Ishikawa (cell line): ENCODE data around the gene LSM11.

Experiments used
- CEBPB ChIP-seq: IDR thresholded peaks from 2 replicates; pipeline ENCODE4 v1.6.1; 2012
- CREB1 ChIP-seq: IDR thresholded peaks from 2 replicates; pipeline ENCODE4 v1.6.1; 2012; ENCODE audit warnings: low read depth
- EGR1 ChIP-seq: IDR thresholded peaks from 2 replicates; pipeline ENCODE4 v1.6.1; 2012
- EP300 ChIP-seq: IDR thresholded peaks from 2 replicates; pipeline ENCODE4 v1.6.1; 2012; ENCODE audit warnings: borderline replicate concordance
- FOXM1 ChIP-seq: IDR thresholded peaks from 2 replicates; pipeline ENCODE4 v1.6.1; 2012; ENCODE audit warnings: low read depth, borderline replicate concordance
- NFIC ChIP-seq: IDR thresholded peaks from 2 replicates; pipeline ENCODE4 v1.6.1; 2012
- RAD21 ChIP-seq: IDR thresholded peaks from 2 replicates; pipeline ENCODE4 v1.6.1; 2012; ENCODE audit warnings: low read depth
- TAF1 ChIP-seq: IDR thresholded peaks from 2 replicates; pipeline ENCODE4 v1.6.1; 2012; ENCODE audit warnings: low read depth, mild to moderate bottlenecking
- TCF12 ChIP-seq: IDR thresholded peaks from 2 replicates; pipeline ENCODE4 v1.6.1; 2012; ENCODE audit warnings: low read depth
- TEAD4 ChIP-seq: IDR thresholded peaks from 2 replicates; pipeline ENCODE4 v1.6.1; 2012
- YY1 ChIP-seq: IDR thresholded peaks from 2 replicates; pipeline ENCODE4 v1.6.1; 2012; ENCODE audit warnings: low read depth
- ZBTB7A ChIP-seq: IDR thresholded peaks from 2 replicates; pipeline ENCODE4 v1.6.1; 2012; ENCODE audit warnings: low read depth
- TF ChIP-seq, protein P1 (sequence below): IDR thresholded peaks from 2 replicates; pipeline ENCODE4 v1.6.1; 2012
- TF ChIP-seq, protein P2 (sequence below): IDR thresholded peaks from 2 replicates; pipeline ENCODE4 v1.6.1; 2012; ENCODE audit warnings: low read depth, mild to moderate bottlenecking
- TF ChIP-seq, protein P3 (sequence below): IDR thresholded peaks from 2 replicates; pipeline ENCODE4 v1.6.1; 2012

LSM11 gene

DNA sequence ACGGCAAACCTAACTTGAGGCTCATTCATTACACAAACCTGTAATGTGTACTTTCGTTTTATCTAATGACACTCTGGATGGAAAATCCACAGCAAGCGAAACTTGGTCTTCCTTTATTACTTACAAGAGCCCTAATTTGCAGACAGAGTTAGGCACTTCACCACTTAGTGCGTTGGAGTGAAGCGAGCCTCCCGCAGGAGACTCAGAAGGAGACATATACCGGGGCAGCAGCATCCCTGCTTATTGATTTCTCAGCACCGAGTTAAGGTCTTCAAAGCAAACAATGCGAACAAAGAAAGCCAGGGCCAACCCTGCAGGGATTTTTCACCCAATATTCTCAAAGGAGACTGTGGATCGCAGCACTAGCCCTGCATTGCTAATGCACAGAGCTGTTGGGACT lies 28.6 kb downstream of the LSM11 start:
- no peak for TF ChIP-seq EP300
- TF ChIP-seq, protein P1, sequence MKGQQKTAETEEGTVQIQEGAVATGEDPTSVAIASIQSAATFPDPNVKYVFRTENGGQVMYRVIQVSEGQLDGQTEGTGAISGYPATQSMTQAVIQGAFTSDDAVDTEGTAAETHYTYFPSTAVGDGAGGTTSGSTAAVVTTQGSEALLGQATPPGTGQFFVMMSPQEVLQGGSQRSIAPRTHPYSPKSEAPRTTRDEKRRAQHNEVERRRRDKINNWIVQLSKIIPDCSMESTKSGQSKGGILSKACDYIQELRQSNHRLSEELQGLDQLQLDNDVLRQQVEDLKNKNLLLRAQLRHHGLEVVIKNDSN = no peak
- no peak for TF ChIP-seq YY1
- no peak for TF ChIP-seq RAD21
- TF ChIP-seq TCF12 = no peak
- no peak for TF ChIP-seq NFIC
- no peak for TF ChIP-seq CEBPB
- no peak for TF ChIP-seq CREB1
- no peak for TF ChIP-seq TAF1

DNA sequence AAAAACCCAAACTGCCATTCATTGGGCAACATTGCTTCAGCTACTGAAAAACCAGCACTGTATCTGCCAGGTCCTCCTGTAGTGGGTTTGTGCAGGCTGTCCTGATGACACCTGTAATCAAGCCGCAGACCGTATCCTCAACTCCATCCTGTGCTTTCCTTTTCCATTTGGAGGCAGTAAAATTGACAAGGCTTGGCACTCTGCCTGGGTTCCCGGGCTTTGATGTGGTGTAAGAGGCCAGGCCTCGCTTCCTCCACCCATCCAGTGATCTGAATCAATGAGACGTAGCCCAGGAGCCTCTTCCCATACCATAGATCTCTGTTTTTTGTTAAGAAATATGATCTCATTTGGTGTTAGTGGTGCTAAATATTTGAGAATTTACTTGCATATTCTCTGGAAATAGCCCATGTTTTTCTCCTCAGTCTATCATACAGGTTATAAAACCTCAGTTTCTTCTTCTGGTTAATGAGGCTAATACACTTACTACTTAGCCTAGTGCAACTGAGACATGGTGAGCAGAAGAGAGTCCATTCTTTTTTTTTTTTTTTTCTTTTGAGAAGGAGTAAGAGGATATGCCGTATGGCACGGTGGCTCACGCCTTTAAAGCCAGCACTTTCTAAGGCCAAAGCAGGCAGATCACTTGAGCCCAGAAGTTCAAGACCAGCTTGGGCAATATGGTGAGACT lies 34.8 kb downstream of the LSM11 start:
- no peak for TF ChIP-seq FOXM1
- TF ChIP-seq, protein P1 = no peak
- TF ChIP-seq NFIC = peak; percentile 68
- no peak for TF ChIP-seq TAF1

DNA sequence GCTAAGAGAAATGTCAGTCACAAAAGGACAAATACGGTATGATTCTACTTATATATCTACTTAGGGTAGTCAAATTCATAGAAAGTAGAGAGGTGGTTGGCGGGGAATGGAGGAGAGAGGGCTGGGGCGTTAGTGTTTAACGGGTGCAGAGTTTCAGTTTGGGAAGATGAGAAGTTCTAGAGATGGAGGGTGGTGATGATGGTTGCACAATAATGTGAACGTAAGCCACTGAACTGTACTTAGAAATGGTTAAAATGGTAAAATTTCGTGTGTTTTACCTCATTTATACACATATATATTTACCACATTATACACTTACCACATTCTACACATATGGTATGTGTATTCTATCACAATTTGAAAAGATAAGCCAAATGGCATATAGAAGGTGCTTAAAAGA lies 35.7 kb downstream of the LSM11 start:
- TF ChIP-seq, protein P1 = no peak
- TF ChIP-seq ZBTB7A (no peak), CREB1 (no peak), NFIC (no peak)
- TF ChIP-seq, protein P2, sequence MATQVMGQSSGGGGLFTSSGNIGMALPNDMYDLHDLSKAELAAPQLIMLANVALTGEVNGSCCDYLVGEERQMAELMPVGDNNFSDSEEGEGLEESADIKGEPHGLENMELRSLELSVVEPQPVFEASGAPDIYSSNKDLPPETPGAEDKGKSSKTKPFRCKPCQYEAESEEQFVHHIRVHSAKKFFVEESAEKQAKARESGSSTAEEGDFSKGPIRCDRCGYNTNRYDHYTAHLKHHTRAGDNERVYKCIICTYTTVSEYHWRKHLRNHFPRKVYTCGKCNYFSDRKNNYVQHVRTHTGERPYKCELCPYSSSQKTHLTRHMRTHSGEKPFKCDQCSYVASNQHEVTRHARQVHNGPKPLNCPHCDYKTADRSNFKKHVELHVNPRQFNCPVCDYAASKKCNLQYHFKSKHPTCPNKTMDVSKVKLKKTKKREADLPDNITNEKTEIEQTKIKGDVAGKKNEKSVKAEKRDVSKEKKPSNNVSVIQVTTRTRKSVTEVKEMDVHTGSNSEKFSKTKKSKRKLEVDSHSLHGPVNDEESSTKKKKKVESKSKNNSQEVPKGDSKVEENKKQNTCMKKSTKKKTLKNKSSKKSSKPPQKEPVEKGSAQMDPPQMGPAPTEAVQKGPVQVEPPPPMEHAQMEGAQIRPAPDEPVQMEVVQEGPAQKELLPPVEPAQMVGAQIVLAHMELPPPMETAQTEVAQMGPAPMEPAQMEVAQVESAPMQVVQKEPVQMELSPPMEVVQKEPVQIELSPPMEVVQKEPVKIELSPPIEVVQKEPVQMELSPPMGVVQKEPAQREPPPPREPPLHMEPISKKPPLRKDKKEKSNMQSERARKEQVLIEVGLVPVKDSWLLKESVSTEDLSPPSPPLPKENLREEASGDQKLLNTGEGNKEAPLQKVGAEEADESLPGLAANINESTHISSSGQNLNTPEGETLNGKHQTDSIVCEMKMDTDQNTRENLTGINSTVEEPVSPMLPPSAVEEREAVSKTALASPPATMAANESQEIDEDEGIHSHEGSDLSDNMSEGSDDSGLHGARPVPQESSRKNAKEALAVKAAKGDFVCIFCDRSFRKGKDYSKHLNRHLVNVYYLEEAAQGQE = no peak
- TF ChIP-seq, protein P3, sequence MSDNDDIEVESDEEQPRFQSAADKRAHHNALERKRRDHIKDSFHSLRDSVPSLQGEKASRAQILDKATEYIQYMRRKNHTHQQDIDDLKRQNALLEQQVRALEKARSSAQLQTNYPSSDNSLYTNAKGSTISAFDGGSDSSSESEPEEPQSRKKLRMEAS = no peak

DNA sequence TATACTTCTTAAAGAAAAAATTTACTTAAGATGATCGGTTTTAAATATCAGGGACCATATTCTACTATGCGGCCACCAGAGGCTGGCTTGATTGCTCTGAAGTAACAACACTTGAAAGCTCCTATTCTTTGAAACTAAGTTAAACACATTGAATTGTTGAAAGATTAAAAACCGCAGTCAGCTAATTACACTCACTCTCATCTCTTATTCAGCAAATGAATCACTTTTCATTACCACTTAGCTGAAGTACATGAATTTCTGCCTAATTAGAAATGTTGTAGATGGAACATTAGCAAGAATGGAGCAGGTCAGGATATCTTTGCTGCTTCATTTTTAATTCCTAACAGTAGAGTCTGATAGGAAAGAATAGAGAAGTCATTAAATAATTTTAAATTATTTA lies 42.3 kb downstream of the LSM11 start:
- no peak for TF ChIP-seq FOXM1
- TF ChIP-seq TEAD4 = no peak
- no peak for TF ChIP-seq TAF1
- TF ChIP-seq NFIC = no peak

DNA sequence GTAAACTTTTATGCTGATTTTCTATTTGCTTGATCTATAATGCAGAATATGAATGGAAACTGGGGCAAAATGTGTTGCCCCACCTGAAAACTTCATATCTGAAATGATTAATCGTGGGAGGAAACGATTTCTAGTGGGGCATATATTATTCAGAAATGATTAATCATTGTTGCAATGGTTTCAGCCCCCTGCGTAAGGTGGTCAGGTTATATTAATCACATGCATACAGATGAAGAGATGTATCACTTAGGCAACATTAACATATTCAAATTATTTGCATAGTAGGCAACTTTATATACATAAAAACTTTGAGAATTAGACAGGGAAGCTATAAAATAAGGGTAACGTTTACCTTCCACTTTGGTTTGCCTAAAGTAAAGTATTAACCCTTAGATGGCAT lies 49.8 kb downstream of the LSM11 start:
- TF ChIP-seq CEBPB = no peak

DNA sequence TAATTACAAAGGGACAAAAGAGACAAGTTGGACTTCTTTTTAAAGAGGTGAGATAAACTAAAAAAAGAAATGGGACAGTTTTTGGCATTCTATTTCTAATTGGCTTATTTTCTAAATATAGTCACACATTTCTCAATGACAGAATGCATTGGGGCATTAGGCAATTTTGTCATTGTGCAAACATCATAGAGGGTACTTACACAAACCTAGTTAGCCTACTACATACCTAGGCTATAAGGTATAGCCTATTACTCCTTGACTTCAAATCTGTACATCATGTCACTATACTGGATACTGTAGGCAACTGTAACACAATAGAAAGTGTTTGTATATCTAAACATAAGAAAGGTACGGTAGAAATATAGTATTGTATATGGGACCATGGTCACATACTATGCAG lies 56.1 kb downstream of the LSM11 start:
- no peak for TF ChIP-seq TAF1
- TF ChIP-seq EP300 = no peak
- no peak for TF ChIP-seq EGR1
- TF ChIP-seq YY1 = no peak
- no peak for TF ChIP-seq TEAD4
- TF ChIP-seq TCF12 = no peak
- no peak for TF ChIP-seq CEBPB
- TF ChIP-seq, protein P2 = no peak
- no peak for TF ChIP-seq FOXM1

DNA sequence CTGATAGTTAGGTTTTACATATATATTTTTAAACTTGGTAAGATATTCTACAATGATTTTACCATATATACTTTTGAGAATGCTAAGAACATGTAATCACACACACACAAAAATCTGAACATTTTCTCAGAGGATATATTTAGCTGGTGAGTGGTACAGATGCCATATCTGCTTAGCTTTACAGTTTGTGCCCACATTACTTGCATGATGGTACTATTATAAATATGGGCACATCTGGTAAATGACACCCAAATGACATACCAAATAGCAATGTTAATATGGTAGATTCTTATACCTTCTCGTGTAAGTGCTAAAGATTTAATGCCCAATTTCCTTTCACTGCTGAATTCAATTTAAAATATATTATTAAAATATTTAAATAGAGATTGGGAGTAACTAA lies 56.6 kb downstream of the LSM11 start:
- TF ChIP-seq YY1 (no peak), TEAD4 (no peak), TAF1 (no peak), RAD21 (no peak), NFIC (no peak)
- TF ChIP-seq, protein P1 = no peak
